Spleen (tissue), 11 donors: ENCODE results near the gene PLXNA2. TPM values are rescaled to one million over a fixed set of nuclear protein-coding genes. Genes with fewer than 3 reads are reported as not detected.

ENCODE experiments used
- DNase-seq: peaks from one replicate; pipeline ENCODE4 v3.0.0-alpha.2; 2020
- H3K27ac ChIP-seq, 8 donors: fragments of 200-600 bp; sonication (generic) in 7 of 8; 1 replicate in 4 of 8; 2 replicates in 4 of 8; pipeline versions ENCODE4 v1.5.0 to v1.8.0; 2016 to 2021; ENCODE audit warnings: inconsistent platforms in 4 of 8, mild to moderate bottlenecking in 4 of 8, moderate library complexity in 1 of 8
- H3K27me3 ChIP-seq, 7 donors: fragments of 200-600 bp; sonication (generic) in 6 of 7; replicated peaks in 1 of 7; 1 replicate in 4 of 7; 2 replicates in 3 of 7; pipeline versions ENCODE4 v1.5.0 to v1.8.0; 2016 to 2021; ENCODE audit warnings: inconsistent platforms in 3 of 7, mild to moderate bottlenecking in 1 of 7
- H3K36me3 ChIP-seq, 6 donors: fragments of 200-600 bp; sonication (generic) in 5 of 6; 1 replicate in 4 of 6; 2 replicates in 2 of 6; pipeline versions ENCODE4 v1.5.0 to v1.8.0; 2016 to 2021; ENCODE audit warnings: inconsistent platforms in 2 of 6
- H3K4me1 ChIP-seq, 6 donors: fragments of 200-600 bp; sonication (generic) in 5 of 6; 1 replicate in 3 of 6; 2 replicates in 3 of 6; pipeline versions ENCODE4 v1.5.0 to v1.8.0; 2016 to 2021; ENCODE audit warnings: inconsistent platforms in 3 of 6
- H3K4me3 ChIP-seq, 8 donors: fragments of 200-600 bp; sonication (generic) in 7 of 8; 1 replicate in 4 of 8; 2 replicates in 4 of 8; pipeline versions ENCODE4 v1.5.0 to v1.8.0; 2016 to 2021; ENCODE audit warnings: inconsistent platforms in 4 of 8, mild to moderate bottlenecking in 4 of 8, moderate library complexity in 2 of 8
- H3K9me3 ChIP-seq, 8 donors: fragments of 200-600 bp; sonication (generic) in 7 of 8; 1 replicate in 4 of 8; 2 replicates in 4 of 8; pipeline versions ENCODE4 v1.5.0 to v1.8.0; 2016 to 2021; ENCODE audit warnings: inconsistent platforms in 4 of 8
- CTCF ChIP-seq, 11 experiments: fragments of 200-600 bp in 7 of 11; fragments of 450-650 bp in 4 of 11; sonication (generic) in 4 of 11; IDR thresholded peaks in 8 of 11; conservative IDR thresholded peaks in 3 of 11; 1 replicate in 7 of 11; 2 replicates in 4 of 11; pipeline versions ENCODE4 v1.4.0 to v1.8.0; 2016 to 2021; ENCODE audit warnings: antibody characterized with exemption in 11 of 11, inconsistent platforms in 4 of 11, mild to moderate bottlenecking in 1 of 11
- POLR2A ChIP-seq, 3 donors: fragments of 450-650 bp; IDR thresholded peaks; one replicate each; pipeline ENCODE4 v1.5.1; 2017; ENCODE audit warnings: antibody characterized with exemption in 3 of 3, mild to moderate bottlenecking in 1 of 3
- POLR2AphosphoS5 ChIP-seq, 3 donors: sonication (generic); formaldehyde crosslinking; IDR thresholded peaks; one replicate each; pipeline ENCODE4 v1.5.1; 2017; ENCODE audit warnings: antibody characterized with exemption in 3 of 3
- WGBS, 5 donors: extraction: QIAGEN DNeasy Blood & Tissue Kit in 3 of 5; methylation state at CpG; one replicate each; pipeline versions ENCODE4 v1.1.5 to v1.1.7; 2013 to 2018; 5-methylcytosine and 5-hydroxymethylcytosine counted together
- intact Hi-C: fragments of 100-400 bp; cut with DNase I; formaldehyde crosslinking; loops from one replicate; pipeline ENCODE4 v1.15.0; 2023; ENCODE audit warnings: low total_unique reads
- polyA plus RNA-seq, 3 donors: library from polyadenylated mRNA; stranded (reverse); fragments of 200-250 nt; gene quantifications; one replicate each; pipeline ENCODE4 v1.2.1, GENCODE V29; 2013
- total RNA-seq, 7 donors: library from RNA; depleted of rRNA in 3 of 7; stranded (reverse); fragments of >200 nt in 3 of 7; fragmentation: NEBNext Ultra II Directional in 4 of 7; extraction: Animal tissue kit (Norgen Biotek cat#: 25700) in 4 of 7; gene quantifications; one replicate each; pipeline versions ENCODE4 v1.1.0 to v1.2.1, GENCODE V29; 2016 to 2021
- donor health status: healthy with polysubstance abuse.
- donor health status: DM: no; HTN: no; CAD: no; lungs with moderate emphysema.
- donor health status: DM: no; HTN: no; CAD: no.
- donor health status: Bipolar disorder and iron deficiency.
- donor health status: healthy.
- donor health status: DM: no; HTN: no; CAD: no.
- donor health status: DM: yes; HTN: yes; CAD: no.

PLXNA2 gene
- total and polyA plus RNA-seq, 10 donors, result 0.93 to 16.9 (median 7.0) TPM

DNA sequence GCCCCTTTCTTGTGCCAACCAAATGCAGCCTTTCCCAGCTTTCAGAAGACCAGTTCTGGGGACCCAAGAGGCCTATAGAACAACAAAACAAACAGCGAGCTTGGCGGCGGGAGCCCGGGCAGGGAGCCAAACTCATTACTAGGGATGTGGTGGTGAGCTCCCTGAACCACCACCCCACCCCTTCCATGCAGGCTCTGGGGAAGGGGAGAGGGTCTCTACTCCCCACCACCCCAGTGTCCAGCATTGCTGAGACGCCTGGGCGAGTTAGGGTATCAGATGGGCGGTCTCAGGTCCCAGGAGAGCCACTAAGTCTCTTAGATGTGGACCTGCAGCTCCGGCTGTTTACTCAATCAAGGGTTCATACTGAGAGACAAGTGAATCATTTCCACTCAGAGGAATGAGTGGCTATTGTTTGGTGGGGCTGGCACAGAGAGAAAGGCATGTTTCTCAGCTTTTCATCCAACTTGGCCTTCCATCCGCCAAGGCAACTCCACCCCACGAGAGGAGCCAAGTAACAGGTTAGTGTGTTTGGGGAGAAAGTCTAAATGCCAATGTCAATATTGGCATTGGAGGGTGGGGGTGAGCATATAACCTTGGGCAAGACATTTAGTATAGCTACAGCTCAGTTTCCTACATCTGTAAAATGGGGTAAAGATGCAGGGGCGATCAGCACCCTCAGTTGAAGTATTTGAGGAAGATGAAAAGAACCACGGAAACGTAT lies 40.9 kb downstream of the PLXNA2 start:
- Histone ChIP-seq H3K27ac (peak overlapping the region in 1 of 8 donors; percentile 32), H3K4me1 (peaks cover 0 to 17% (median 1%) of the 10 kb centered on the region in 6 donors), H3K9me3 (no peaks in the 10 kb centered on the region), H3K36me3 (no peaks in the 10 kb centered on the region), H3K4me3 (no peak overlapping the region), H3K27me3 (no peaks in the 10 kb centered on the region)
- intact Hi-C loops, result no loop called here
- 87 to 94% (median 87%) methylated on average over 9 to 13 of the region's 13 CpGs for WGBS, 5 donors
- DNase-seq, result no peak
- TF ChIP-seq POLR2A (IDR thresholded peaks at IDR 0.05) (no peak), POLR2AphosphoS5 (IDR thresholded peaks at IDR 0.05) (no peak), CTCF (IDR thresholded peaks at IDR 0.05 in 8 of 11, conservative IDR thresholded peaks at IDR 0.05 in 3 of 11) (no peak)

- WGBS, 5 donors, result 90 to 97% (median 91%) methylated on average over 5 of the region's 5 CpGs
- peak overlapping the region in 1 of 8 donors; percentile 32 for H3K27ac ChIP-seq
- H3K4me1 ChIP-seq, result peaks cover 0 to 13% (median 1%) of the 10 kb centered on the region in 6 donors
- no peaks in the 10 kb centered on the region for H3K27me3 ChIP-seq
- no peak for DNase-seq
- intact Hi-C loops, result no loop called here
- no peak for TF ChIP-seq POLR2A (IDR thresholded peaks at IDR 0.05)
- no peak for TF ChIP-seq CTCF (IDR thresholded peaks at IDR 0.05 in 8 of 11, conservative IDR thresholded peaks at IDR 0.05 in 3 of 11)
- no peaks in the 10 kb centered on the region for H3K9me3 ChIP-seq
- H3K4me3 ChIP-seq, result no peak overlapping the region
- H3K36me3 ChIP-seq, result no peaks in the 10 kb centered on the region
Observed at GRCh38 chr1:208202333-208202995, 41.7 kb downstream of the PLXNA2 start.

- WGBS, 5 donors, result 58 to 74% (median 73%) methylated on average over 4 of the region's 4 CpGs
- H3K27me3 ChIP-seq, result no peaks in the 10 kb centered on the region
- no peak overlapping the region for H3K4me3 ChIP-seq
- no peak for DNase-seq
- intact Hi-C loops, result no loop called here
- H3K4me1 ChIP-seq, result peaks cover 0 to 4% (median 0%) of the 10 kb centered on the region in 6 donors
- TF ChIP-seq POLR2A (IDR thresholded peaks at IDR 0.05) (no peak), CTCF (IDR thresholded peaks at IDR 0.05 in 8 of 11, conservative IDR thresholded peaks at IDR 0.05 in 3 of 11) (no peak)
- no peaks in the 10 kb centered on the region for H3K9me3 ChIP-seq
- H3K36me3 ChIP-seq, result no peaks in the 10 kb centered on the region
- H3K27ac ChIP-seq, result no peak overlapping the region
Observed at GRCh38 chr1:208201229-208201628, 43.0 kb downstream of the PLXNA2 start.

DNA sequence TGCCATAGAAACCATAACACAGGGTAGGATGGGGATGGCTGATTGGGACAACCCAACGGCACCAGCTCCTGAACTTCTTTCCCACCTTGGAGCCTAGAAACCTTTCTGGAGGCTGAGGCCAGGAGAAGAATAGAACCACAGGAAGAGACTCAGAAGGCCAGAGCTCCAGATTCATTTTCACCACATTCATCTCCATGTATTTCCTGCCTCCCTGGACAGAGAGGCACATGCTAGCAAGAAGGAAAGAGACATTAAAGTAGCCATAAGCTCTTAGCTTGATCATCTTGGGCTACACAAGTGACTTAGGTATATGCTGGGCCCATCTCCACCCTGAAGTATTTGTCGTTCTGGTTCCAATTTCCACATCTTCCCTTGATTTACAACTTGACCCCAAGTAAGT lies 44.1 kb downstream of the PLXNA2 start:
- Histone ChIP-seq H3K27ac (no peak overlapping the region), H3K9me3 (no peaks in the 10 kb centered on the region), H3K36me3 (no peaks in the 10 kb centered on the region), H3K4me1 (peaks cover 0 to 4% (median 0%) of the 10 kb centered on the region in 6 donors), H3K27me3 (no peaks in the 10 kb centered on the region), H3K4me3 (no peak overlapping the region)
- no peak for DNase-seq
- intact Hi-C loops, result no loop called here
- 84 to 100% (median 92%) methylated on average over 2 of the region's 2 CpGs for WGBS, 5 donors
- no peak for TF ChIP-seq POLR2AphosphoS5 (IDR thresholded peaks at IDR 0.05)
- TF ChIP-seq CTCF (IDR thresholded peaks at IDR 0.05 in 8 of 11, conservative IDR thresholded peaks at IDR 0.05 in 3 of 11), result no peak
- TF ChIP-seq POLR2A (IDR thresholded peaks at IDR 0.05), result no peak
